HG03025 (cell line): Measurements from ENCODE around the gene SCN3B.

ENCODE experiments used
- ATAC-seq: cut with Tn5 transposase; IDR thresholded peaks from one replicate; pipeline ENCODE4 v1.9.1; 2021; ENCODE audit warnings: mild to moderate bottlenecking, moderate library complexity; ENCODE audit not compliant: unreplicated experiment, low FRiP score

Gene SCN3B

GRCh38 chr11:123603666-123604065 is 50.8 kb downstream of the SCN3B start:
- ATAC-seq = no peak

- no peak for ATAC-seq
These were observed 52.7 kb downstream of the SCN3B start for GRCh38 chr11:123601743-123602142.

GRCh38 chr11:123601136-123601535 is 53.3 kb downstream of the SCN3B start:
- no peak for ATAC-seq

- no peak for ATAC-seq
These were observed 56.6 kb downstream of the SCN3B start for GRCh38 chr11:123597859-123598258.

GRCh38 chr11:123594921-123595320 is 59.5 kb downstream of the SCN3B start:
- ATAC-seq = no peak

- no peak for ATAC-seq
These were observed 60.1 kb downstream of the SCN3B start for GRCh38 chr11:123594188-123594901.

GRCh38 chr11:123593570-123593969 is 60.9 kb downstream of the SCN3B start:
- ATAC-seq = no peak

GRCh38 chr11:123590296-123590912 is 64.0 kb downstream of the SCN3B start:
- no peak for ATAC-seq

- ATAC-seq = no peak
These were observed 65.6 kb downstream of the SCN3B start for GRCh38 chr11:123588864-123589262.

GRCh38 chr11:123588117-123588863 is 66.1 kb downstream of the SCN3B start:
- ATAC-seq = no peak

- no peak for ATAC-seq
These were observed 66.9 kb downstream of the SCN3B start for GRCh38 chr11:123587559-123587958.

- no peak for ATAC-seq
These were observed 67.4 kb downstream of the SCN3B start for GRCh38 chr11:123587044-123587443.

- no peak for ATAC-seq
These were observed 67.9 kb downstream of the SCN3B start for GRCh38 chr11:123586568-123586967.

GRCh38 chr11:123585706-123586105 is 68.7 kb downstream of the SCN3B start:
- ATAC-seq = no peak

GRCh38 chr11:123585206-123585605 is 69.2 kb downstream of the SCN3B start:
- no peak for ATAC-seq

- ATAC-seq = no peak
These were observed 69.7 kb downstream of the SCN3B start for GRCh38 chr11:123584737-123585136.

- no peak for ATAC-seq
These were observed 70.2 kb downstream of the SCN3B start for GRCh38 chr11:123584186-123584585.

GRCh38 chr11:123582992-123583504 is 71.4 kb downstream of the SCN3B start:
- ATAC-seq = no peak

GRCh38 chr11:123581651-123582399 is 72.6 kb downstream of the SCN3B start:
- no peak for ATAC-seq

- ATAC-seq = no peak
These were observed 73.7 kb downstream of the SCN3B start for GRCh38 chr11:123580557-123581275.
